GM21423 (cell line): ENCODE data around the gene NLRC5.

Experiments used
- ATAC-seq: cut with Tn5 transposase; IDR thresholded peaks from one replicate; pipeline ENCODE4 v1.9.1; 2021; ENCODE audit warnings: mild to moderate bottlenecking, moderate library complexity; ENCODE audit not compliant: unreplicated experiment

NLRC5 gene

GRCh38 chr16:57115168-57115513, 125.8 kb downstream of the NLRC5 start:
- ATAC-seq, result no peak

GRCh38 chr16:57115514-57116182, 126.3 kb downstream of the NLRC5 start:
- ATAC-seq, result no peak

- ATAC-seq, result no peak
Observed at GRCh38 chr16:57118461-57119084, 129.2 kb downstream of the NLRC5 start.

- no peak for ATAC-seq
Observed at GRCh38 chr16:57123216-57123973, 134.0 kb downstream of the NLRC5 start.

- ATAC-seq, result no peak
Observed at GRCh38 chr16:57123974-57124674, 134.8 kb downstream of the NLRC5 start.

- no peak for ATAC-seq
Observed at GRCh38 chr16:57125376-57125775, 136.0 kb downstream of the NLRC5 start.

GRCh38 chr16:57125969-57126368, 136.6 kb downstream of the NLRC5 start:
- ATAC-seq, result no peak

- no peak for ATAC-seq
Observed at GRCh38 chr16:57126411-57126810, 137.1 kb downstream of the NLRC5 start.

GRCh38 chr16:57127037-57127763, 137.8 kb downstream of the NLRC5 start:
- no peak for ATAC-seq

GRCh38 chr16:57127836-57128235, 138.5 kb downstream of the NLRC5 start:
- no peak for ATAC-seq

GRCh38 chr16:57128771-57129389, 139.5 kb downstream of the NLRC5 start:
- peak; percentile 43 for ATAC-seq

- no peak for ATAC-seq
Observed at GRCh38 chr16:57130950-57131321, 141.6 kb downstream of the NLRC5 start.

- ATAC-seq, result no peak
Observed at GRCh38 chr16:57131351-57131970, 142.1 kb downstream of the NLRC5 start.

- no peak for ATAC-seq
Observed at GRCh38 chr16:57132470-57132869, 143.1 kb downstream of the NLRC5 start.

GRCh38 chr16:57133031-57133430, 143.7 kb downstream of the NLRC5 start:
- no peak for ATAC-seq
